Ammon's horn (tissue), 1 donor: ENCODE measurements around the gene NTSR1.

Source experiments
- DNase-seq: peaks from one replicate; pipeline ENCODE4 v3.0.0-alpha.2; 2016; ENCODE audit warnings: low spot score

The NTSR1 gene

DNA sequence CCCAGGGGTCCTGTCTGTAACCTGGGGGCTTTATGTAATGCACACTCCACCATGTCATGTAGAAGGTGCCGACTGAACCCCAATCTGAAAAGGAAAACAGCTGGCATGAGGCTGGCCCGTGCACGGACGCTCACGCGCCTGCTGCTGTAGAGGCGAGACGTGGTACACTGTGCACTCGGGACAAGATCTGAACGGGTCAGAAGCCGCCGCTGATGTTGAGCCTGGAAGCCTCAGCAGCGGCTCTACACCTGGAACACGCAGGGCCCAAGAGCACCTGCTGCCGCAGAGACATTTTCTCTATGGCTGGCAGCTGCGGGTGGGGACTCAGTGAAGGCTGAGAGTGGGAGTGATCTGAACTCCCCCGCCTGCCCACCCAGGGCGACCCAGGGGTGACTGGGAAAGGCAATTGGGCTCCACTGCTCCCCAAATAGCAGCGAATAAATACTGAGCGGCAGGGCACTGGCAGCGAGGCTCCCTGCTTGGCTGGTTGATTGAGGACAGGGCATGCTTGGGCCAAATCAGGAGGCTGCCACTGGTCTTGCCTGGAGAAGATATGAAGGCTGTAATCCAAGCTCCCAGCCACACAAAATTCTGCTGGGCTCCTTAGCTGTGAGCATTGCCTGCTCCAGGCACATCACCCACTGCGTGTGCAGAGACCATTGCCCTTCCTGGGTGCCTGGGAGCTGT lies 93.5 kb downstream of the NTSR1 start:
- DNase-seq = no peak

DNA sequence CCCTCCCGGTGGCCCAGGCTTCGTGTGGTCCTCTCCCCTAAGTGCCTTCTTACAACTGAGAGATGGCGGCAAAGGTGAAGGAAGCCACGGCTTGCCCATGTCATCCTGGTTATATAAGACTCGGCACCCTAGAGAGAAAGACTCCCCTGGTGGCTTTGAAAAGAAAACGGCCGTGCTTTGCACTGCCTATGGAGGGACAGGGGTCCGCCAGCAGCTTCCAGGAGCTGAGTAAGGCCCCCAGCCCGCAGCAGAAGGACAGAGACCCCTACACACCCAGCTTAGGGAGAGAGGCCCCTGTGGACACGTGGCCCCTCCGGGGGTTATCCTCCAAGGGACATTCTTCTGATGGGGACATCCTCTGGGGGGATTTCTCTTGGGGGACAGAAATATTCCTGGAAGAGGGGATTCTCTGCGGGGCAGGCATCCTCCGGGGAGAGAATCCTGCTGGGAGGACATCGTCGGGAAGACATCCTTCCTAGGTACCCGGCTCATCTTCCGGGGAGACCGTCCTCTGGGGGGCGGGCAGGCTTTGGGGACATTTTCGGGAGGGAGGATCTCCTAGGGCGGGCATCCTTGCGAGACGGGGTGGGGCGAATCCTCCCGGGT lies 95.5 kb downstream of the NTSR1 start:
- no peak for DNase-seq

DNA sequence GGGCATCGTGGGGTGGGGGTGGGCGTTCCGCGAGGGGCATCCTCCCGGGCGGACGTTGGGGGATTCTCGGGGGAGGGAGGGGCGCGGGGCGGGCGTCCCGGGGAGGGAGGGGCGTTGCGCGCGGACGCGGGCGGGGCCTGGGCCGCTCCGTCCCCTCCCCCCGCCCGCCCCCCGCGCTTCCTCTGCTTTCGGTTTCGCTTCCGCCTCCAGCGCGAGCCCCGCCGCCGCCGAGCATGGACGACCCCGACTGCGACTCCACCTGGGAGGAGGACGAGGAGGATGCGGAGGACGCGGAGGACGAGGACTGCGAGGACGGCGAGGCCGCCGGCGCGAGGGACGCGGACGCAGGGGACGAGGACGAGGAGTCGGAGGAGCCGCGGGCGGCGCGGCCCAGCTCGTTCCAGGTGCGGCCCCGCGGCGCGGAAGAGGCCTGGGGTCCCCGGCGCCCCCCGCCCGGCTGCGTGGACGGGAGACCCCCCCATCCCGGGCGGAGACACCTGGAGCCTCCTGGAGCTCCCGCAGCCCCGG lies 96.1 kb downstream of the NTSR1 start, which contains the start of gene OGFR:
OGFR (plus strand) TSS at position 209 of the 528 bp plus-strand sequence; CDS start at position 234, 25 bp downstream.
- peak; percentile 66 for DNase-seq

DNA sequence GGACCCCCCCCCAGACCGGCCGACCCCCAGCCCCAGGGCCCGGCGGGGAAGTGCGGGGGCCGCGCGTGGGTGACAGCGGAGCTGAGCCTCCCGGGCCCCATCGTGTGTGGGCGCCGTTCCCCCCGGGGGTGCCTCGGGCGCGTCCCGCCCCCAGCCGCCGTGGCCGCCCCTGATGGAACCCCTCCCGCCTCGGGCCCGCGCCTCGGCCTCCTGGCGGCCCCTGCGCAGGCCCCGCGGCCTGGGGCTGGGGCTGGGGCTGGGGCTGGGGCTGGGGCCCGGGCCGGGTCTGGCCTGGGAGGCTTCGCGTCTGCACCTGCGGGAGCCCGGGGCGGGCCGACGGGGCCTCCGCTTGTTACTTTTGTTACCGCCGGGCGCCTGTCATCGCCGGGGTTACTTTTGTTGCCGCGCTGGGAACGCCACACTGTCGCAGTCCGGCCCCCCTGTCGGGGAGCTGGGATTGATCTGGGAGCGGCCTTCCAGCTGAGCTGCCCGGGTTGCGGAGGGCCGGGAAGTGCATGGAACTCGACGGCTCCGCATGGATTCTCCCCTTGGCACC lies 96.6 kb downstream of the NTSR1 start:
- DNase-seq = no peak

DNA sequence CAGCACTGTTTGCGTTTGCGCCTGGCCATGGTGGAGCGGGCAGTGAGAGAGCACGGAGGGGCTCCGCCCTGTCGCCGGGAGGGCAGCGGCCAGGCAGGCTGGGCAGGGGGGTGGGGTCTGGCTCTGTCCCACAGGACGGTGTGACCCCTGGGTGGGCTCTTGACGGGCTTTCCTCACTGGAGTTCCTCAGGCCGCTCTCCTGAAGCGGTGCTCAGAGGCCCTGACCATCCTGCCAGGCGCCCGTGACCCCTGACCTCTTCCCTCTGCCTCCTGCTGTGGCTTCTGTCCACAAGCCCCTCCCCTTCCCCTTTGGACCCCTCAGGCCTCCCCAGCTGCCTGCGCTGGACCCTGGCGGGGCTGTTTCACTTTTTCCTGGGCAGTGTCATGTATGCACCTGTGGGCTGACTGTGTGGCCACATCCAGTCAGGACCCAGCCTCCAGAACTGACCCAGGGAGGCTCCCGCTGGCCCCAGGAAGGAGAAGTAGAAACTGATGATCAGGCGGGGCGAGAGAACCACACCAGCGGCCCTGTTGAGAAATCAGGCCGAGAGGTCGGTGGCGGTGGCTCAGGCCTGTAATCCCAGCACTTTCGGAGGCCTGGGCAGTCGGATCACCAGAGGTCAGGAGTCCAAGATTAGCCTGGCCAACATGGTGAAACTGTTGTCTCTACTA lies 97.2 kb downstream of the NTSR1 start:
- no peak for DNase-seq

DNA sequence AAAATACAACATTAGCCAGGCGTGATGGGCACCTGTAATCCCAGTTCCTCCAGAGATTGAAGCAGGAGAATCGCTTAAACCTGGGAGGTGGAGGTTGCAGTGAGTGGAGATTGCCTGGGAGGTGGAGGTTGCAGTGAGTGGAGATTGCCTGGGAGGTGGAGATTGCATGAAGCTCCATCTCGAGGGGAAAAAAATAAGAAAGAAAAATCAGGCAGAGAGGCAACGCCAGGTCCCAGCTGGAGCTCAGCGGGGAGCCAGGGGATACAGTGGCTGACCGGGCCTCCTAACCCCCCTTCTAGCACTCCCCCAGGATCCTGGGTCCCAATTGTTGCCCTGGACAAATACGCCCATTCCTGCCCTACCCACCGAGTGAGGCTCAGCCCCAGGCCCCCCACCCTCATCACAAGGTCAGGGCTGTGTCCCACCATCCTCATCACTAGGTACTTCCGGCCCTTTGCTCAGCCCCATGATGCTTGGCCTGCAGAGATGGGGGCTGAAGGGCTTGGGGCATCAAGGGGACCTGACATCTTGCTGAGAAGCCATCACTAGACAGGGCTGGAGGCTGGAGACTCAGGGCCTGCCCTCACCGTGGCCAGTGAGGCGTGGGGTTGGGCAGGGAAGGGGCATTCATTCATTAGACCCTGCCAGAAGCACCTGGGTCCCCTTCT lies 97.9 kb downstream of the NTSR1 start:
- DNase-seq = no peak

DNA sequence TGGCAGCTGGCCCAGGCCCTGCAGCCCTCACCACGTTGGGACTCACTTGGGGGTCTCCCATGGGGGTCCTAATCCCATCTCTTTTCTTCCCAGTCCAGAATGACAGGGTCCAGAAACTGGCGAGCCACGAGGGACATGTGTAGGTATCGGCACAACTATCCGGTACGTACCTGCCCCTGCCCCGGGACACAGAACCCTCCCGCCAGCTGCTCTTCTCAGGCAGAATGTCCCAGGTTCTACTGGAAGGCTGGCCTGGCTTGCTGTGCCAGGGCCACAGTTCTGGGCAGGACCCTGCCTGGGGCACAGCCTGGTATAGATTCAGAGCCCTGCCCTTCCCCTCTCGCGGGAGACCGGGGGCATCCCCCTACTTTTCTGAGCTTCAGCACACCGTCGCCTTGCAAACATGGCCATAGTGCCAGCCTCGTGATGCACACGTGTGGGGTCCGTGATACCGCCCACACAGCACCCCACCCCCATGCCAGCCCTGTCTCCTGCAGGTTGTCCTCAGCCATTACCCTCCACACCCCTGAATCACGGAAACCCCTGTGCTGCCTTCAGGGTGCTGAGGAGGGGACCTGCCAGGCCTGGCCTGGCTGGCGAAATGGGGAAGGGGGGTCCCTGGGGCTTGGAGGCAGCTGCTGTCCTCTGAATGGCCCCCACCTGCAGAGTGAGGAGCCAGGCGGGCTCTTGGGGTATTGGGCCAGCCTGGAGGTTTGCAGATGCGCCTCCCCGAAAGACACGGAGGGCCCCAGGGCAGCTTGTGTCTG lies 99.0 kb downstream of the NTSR1 start:
- DNase-seq = no peak

DNA sequence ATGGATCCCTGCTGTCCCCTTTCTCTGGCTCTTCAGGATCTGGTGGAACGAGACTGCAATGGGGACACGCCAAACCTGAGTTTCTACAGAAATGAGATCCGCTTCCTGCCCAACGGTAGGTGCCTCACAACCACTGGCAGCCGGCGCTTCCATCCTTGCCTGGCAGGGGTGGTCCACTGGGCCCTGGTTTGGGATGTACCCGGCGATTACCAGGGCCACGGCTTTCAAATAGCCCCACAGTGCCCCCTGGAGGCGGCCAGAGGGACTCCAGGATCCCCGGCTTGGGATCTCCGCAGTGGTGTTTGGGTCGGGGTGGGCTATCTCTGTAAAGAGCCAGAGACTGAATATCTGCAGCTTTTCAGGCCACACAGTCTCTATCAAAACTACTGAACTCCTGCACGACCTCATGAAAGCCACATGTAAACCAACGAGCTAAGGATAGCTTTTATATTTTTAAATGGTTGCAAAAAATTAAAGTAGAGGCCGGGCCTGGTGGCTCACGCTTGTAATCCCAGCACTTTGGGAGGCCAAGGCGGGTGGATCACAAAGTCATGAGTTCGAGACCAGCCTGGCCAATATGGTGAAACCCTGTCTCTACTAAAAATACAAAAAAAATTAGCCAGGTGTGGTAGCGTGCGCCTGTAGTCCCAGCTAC lies 99.7 kb downstream of the NTSR1 start:
- no peak for DNase-seq

DNA sequence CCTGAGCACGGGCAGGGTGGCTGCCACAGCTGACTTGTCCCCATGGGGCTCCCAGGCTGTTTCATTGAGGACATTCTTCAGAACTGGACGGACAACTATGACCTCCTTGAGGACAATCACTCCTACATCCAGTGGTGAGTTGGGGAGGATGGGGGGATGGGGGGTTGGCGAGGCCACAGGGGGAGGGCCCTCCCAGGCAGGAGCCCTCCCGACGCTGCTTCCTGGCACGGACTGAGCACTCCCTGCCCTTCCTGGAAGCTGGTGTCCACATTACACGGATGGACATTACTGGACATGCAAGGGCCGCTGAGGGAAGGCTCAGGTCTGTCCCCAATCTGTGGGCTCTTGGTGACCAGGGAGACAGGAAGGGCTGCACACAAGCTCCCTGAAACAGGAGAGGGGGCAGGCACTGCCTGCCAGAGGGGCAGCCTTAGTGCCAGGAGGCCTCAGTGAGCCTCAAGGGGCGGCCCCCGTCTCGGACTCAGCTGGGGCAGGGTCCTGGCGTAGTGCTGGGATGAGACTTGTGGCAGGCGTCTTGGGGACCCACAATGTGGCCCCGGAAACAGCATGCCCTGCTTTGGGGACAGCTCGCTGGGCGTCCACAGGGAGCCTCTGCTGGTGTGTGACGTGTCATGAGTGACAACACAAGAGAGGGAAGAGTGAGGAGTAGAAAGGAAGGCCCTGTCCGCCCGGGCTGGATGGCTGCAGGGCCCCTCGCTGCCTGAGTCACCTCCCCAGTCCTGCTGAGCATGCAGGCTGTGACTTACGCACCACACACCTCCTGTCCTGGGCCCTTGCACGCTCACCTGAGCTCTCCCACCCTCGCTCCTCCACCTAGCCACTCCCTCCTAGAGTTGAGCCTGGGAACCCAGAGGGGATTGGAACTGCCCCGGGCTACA lies 101.1 kb downstream of the NTSR1 start:
- DNase-seq = no peak

DNA sequence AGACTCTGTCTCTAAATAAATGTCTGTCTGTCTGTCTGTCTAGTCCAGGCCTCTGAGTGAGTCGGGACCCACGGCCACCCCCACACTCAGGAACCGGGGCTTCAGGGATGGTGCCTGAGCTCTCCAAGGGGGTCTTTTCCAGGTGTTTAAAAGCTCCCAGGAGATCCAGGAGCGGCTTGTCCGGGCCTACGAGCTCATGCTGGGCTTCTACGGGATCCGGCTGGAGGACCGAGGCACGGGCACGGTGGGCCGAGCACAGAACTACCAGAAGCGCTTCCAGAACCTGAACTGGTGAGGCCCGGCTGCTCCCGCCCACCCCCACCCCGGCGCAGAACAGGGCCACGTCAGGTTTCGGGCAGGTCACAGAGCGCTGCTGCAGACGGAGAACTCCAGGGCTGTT lies 102.7 kb downstream of the NTSR1 start:
- no peak for DNase-seq

DNA sequence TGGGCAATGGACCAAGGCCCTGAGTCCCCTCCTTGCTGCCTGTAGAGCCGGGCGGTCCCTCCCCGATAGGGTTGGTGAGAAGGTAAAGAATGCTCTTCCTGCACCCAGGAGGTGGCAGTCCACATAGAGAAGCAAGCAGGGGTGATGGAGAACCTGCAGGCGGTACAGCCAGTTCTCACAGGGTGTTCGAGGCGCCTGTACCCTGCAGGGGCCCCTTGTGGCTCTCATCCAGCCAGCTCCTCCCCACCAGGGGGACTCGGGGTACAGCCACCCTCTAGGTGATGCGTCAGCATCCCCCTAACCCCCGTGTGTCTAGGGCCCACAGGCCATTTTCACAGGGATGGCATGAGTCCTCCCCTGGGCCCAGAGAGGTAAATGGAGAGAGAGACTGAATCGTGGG lies 103.1 kb downstream of the NTSR1 start:
- DNase-seq = no peak
